GM19023 (cell line): ENCODE results near the gene CNOT10.
"Not testable (repeated sequence)": the region's sequence is repeated elsewhere in the genome, so short reads cannot be mapped to it uniquely, and the experiment has no call there.

Experiments used
- ATAC-seq: cut with Tn5 transposase; IDR thresholded peaks from one replicate; pipeline ENCODE4 v1.9.1; 2021; ENCODE audit warnings: mild to moderate bottlenecking, moderate library complexity; ENCODE audit not compliant: unreplicated experiment

CNOT10 gene

DNA sequence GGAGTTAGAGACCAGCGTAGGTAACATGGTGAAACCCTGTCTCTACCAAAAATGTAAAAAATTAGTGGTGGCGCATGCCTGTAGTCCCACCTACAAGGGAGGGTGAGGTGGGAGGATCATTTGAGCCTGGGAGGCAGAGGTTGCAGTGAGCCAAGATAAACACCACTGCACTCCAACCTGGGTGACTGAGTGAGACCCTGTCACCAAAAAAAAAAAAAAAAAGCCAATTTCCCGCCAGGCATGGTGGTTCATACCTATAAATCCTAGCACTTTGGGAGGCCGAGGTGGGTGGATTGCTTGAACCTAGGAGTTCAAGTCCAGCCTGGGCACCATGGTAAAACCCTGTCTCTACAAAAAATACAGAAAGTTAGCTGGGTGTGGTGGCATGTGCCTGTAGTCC, 6.9 kb downstream of the CNOT10 start:
- ATAC-seq, result no peak

DNA sequence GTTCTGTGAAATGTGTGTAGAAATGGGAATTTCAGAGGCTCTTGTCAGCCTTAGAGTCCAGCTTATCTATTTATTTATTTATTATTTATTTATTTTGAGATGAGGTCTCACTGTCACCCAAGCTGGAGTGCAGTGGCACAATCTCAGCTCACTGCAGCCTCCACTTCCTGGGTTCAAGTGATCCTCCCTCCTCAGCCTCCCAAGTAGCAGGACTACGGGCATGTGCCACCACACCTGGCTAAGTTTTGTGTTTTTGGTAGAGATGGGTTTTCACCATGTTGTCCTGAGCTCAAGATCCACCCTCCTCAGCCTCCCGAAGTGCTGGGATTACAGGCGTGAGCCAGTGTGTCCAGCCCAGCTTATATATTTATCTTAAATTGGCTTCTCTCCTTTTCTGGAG, 11.5 kb downstream of the CNOT10 start:
- no peak for ATAC-seq

DNA sequence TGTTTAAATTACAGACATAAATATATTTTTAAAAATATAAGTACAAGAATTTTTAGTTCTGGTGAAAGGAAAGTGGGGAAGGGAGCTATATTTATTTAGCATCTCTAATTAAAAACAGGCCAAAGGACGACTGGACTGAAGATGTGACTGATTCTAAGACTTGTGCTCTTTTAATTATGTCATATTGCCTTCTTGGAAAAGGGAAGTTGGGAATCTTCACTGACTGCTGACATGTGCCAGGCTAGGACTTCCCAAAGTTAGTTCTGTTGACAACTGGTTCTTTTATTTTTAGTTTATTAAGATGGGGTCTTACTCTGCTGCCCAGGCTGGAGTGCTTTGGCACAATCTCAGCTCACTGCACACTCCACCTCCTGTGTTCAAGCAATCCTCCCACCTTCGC, 13.5 kb downstream of the CNOT10 start:
- no peak for ATAC-seq

DNA sequence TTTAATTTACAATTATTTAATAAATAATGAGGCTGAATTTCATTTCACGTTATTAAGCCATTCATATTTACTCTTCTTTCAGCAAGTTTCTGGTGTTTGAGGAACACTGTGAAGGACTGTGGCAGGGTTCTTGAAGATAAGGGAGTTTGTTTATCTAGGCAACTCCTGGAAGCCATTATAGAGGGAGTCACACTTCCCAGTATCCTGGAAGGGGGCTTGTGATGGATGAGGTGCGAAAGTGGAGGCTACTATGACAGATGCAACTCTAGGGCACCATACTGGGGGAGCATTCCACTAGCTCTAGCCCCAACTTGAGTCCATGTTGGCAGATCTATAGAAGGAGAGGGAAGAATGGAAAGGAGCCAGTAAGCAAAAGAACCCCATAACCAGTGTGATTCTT, 14.4 kb downstream of the CNOT10 start:
- no peak for ATAC-seq

DNA sequence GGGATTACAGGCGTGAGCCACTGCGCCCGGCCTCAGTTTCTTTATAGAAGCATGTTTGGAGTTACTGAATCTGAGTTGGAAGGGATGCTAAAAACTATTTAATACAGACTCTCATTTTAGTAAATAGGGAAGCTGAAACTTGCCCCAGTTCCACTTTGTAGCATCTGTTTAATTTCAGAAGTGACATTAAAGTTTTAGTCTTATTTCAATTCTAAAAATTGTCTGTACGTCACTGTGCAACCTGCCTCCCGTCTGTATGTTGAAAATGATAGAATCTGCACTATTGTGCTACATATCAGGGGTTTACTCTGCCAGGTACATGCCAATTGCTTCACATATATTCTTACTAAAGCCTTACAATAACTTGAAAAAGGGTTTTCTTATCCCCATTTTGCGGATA, 15.3 kb downstream of the CNOT10 start:
- ATAC-seq, result no peak

DNA sequence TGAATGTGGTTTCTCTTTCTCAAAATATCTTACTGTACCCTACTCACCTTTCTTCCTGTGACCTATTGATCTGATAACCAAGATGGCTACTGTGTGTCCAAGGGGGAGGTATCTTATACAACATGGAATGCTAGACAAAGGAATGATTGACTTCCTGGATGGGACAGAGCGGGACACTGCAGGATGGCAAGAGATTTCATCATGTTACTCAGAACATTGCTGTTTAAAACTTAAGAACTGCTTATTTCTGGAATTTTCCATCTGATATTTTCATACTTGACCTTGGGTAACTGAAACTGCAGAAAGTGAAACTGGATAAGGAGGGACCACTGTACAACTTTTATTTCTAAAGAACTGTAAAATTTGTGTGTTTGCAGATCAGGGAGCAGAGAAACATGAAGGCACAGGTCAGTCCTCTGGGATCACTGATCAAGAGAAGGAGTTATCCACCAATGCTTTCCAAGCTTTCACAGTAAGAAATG, 18.5 kb downstream of the CNOT10 start:
- no peak for ATAC-seq

DNA sequence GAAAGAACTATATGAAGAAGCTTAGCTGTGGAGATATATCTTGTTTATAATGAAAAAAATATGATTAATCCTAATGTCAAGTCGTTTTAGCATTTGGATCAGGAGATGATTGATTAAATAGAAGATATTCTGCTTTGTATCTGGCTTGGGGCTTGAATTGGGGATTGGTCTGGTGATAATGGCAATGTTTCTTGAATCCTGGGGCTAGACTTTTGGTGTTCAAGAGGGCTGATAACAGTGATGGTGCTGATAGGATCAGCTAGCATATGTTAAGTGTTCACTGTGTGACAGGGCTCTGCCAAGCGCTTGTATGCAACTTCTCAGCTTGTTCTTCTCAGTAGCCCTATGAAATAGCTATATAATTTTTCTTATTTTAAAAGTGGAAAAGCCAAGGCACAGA, 20.2 kb downstream of the CNOT10 start:
- no peak for ATAC-seq

DNA sequence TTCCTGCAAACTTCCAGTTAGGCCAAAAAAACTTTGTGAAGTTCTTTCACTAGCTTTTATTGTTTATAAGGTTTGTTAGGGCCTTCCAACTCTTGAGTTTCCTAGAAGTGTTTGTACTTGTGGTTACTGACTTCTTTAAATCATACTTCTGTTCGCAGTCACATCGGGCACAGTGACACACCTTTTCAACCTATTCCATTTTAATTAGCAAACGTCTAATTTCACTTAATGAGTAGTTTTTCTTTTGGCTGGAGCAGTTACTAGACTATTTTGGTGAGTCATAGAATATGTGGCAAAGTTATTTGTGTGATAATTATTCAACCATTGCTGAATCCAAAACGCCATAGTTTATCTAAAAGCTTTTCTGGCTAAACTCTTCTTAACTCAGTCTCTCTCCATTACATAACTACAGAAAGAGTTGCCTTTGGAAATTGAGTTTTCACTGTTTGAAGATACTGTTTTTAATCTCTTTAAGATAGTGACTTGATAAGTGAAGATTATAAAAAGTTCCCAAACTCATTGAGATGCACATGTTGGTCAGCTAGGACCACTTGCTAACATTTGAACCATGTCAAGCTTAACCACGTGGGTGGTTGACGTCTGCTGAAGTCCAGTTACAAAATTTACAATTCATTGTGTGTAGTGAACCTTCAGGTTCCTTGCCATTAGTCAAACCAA, 21.5 kb downstream of the CNOT10 start:
- no peak for ATAC-seq

DNA sequence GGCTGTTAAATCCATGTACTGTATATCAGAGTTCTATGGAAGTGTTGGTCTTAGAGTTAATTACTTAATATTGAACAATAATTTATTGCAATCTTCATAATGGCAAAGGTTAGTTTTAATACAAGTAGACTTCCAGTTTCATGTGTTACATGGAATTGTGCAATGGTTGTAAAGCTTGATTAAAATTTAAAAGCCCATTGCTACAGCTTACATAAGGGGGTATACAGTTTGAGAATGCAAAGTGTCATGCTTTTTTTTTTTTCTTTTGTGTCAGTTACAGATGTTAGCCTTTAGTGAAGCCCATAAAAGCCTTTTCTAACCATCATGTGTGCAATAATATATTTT, 22.0 kb downstream of the CNOT10 start:
- ATAC-seq, result no peak

DNA sequence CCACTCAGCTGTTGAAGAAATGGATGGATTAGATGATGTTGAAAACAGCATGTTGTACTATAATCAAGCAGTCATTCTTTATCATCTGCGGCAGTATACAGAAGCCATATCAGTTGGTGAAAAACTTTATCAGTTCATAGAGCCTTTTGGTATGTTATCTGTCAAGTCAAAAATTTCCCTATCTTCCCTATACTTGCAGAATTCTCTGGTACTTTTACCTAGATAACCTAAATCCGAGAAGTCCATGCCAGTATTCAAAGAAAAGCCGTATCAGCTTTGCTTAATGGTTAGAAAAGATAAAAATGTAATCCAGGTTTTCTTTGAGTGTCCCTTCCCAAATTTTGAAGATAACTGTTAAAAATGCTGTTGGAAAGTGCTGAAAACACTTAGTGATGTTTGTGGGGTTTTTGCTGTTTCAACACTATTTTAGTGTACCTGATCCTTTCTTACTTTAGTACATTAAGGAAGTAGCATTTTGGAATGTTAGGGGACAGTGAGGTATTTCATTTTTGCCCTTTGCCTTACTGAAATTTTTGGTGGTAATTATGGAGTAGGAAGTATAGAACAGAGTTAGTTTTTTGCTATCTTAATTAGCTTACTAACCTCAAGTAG, 23.8 kb downstream of the CNOT10 start:
- ATAC-seq, result no peak

DNA sequence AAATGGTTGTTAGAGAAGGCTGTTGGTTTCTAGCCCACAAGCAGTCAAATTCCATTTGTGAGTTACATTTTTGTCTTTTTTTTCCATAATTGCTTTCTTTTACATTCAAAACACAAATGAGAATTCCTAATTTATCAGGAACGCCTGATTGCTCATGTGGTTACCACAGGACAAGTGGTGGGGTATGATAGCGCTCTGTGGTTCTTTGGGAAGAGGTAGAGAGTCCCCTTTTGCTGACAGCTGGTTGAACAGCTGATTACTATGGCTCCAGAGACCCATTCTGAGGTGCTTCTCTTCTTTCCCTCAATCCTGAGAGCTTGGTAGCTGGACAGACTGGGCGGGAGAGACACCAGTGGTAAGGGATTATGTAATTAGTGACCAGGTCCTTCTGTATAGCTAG, 24.4 kb downstream of the CNOT10 start:
- no peak for ATAC-seq

DNA sequence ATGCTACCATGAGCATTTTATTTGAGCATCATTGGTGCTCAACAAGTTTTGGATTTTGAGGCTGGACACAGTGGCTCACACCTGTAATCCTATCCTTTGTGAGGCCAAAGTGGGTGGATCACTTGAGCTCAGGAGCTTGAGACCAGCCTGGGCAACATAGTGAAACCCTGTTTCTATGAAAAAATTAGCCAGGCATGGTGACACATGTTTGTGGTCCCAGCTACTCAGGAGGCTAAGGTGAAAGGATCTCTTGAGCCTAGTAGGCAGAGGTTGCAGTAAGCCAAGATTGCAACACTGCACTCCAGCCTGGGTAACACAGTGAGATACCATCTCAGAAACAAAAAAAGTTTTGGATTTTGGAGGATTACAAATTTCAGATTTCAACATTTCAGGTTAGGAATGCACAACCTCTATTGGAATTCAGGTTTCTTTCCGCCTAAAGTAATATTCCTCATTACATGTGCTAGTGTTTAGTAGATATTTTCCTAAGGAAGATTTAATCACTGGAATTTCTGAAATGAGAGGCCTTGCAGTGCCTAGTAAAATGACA, 27.6 kb downstream of the CNOT10 start:
- no peak for ATAC-seq

DNA sequence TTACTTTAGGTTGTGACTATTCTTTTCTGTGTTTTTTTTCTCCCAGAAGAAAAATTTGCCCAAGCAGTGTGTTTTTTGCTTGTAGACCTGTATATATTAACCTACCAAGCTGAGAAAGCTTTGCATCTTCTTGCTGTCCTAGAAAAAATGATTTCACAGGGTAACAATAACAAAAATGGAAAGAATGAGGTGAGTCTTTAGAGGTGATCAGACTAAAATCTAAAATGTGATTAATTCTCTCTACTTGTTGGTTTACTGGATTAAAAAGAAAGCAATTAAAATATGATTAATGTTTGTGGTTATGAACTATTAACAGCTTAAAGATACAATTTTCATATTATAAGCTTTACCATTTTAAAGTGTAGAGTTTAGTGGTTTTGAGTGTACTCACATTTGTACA, 28.2 kb downstream of the CNOT10 start:
- ATAC-seq, result no peak

DNA sequence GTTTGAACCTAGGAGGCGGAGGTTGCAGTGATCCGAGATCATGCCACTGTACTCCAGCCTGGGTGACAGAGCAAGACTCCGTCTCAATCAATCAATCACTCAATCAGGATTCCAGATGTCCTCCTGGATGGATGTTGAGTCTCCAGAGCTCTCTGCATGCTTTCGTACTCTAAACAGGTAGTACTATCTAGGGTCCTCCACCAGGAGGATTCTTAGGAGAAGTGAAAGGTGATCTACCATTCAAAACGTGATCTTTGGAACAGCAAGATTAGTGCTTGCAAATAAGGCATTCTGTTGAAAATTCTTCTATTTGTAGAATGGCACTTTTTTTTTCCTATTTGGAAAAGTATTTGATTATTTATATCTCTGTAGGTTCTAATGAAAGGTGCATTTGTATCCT, 34.3 kb downstream of the CNOT10 start:
- ATAC-seq, result no peak

DNA sequence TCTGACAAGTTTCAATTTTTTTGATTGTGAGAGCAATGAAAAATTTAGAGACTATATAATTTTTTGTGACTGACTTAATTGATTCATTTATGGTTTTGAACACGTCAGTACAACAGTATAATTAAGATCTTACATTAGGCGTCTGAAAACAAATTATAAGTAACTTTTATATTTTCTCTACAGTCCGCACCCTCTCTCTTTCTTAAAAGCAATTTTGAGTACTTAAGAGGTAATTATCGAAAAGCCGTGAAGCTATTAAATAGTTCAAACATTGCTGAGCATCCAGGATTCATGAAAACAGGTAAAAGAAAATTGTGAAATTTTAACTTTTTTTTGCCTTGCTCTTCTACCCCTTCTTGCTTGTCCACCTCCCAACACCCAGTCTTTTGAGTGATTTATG, 34.9 kb downstream of the CNOT10 start:
- ATAC-seq, result no peak

DNA sequence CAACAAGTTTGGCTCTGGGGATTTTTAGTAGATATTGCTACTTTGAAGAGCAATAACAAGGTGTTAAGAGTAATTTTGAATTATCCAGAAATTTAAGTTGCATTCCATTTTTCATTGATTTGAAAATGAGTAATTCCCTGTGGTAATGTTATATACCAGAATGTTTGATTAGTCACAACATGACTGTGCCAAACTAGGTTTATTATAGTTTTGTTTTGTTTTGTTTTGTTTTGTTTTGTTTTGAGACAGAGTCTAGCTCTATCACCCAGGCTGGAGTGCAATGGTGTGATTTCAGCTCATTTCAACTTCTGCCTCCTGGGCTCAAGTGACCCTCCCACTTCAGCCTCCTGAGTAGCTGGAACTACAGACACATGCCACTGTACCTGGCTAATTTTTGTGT, 40.7 kb downstream of the CNOT10 start:
- ATAC-seq, result no peak

DNA sequence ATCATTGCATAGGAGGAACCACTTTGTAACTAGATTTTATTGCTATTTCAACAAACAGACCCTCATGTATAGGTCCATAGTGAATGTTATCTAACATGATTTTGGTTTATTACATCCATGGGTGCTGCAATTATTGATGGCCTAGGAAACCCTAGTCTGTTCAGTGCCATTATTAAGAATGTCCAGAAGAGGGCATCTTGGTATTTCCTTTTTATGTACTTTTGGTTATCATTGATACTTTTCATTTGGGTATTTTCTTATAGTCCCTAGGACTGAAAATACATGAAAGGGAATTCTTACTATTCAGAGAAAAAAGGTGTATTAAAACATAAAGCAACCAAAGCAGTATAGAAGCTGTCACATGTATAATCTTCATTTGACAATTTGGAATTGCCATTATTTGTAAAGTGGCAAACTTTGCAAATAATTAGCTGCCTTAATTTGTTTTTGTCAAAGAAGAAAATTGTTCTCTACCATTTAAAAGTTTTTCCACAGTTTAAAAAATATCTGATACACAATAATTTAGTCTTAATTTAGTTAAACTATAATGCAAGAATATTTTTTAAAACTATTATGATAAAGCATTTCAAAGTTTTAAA, 48.7 kb downstream of the CNOT10 start:
- ATAC-seq, result no peak

DNA sequence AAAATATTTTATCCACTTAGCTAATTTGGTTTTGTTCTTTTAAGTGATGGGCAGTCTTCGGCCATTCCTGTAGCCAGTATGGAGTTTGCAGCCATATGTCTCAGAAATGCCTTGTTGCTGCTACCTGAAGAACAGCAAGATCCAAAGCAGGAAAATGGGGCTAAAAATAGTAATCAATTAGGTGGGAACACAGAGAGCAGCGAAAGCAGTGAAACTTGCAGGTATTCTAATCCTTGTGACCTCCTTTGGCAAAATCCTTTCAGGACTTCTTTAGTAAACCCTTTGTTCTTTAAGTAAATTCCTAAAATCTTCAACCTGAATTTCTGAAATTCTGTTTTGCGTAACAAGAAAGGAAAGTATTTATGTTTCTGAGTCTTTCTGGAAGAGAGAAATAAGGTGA, 49.8 kb downstream of the CNOT10 start:
- no peak for ATAC-seq

DNA sequence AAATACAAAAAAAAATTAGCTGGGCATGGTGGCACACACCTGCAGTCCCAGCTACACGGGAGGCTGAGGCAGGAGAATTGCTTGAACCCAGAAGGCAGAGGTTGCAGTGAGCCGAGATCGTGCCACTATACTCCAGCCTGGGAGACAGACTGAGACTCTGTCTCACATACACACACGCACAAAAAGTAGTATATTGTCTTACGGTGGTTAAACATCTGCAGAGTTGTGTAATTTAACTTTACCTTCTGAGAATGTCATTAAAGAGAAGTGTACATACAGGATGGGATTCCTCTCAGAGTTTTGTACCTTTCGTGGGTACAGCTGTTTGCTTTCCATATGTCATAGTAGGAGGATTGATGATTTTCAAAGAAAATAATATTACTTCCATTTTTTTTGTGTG, 58.5 kb downstream of the CNOT10 start:
- ATAC-seq, result not testable (repeated sequence)

DNA sequence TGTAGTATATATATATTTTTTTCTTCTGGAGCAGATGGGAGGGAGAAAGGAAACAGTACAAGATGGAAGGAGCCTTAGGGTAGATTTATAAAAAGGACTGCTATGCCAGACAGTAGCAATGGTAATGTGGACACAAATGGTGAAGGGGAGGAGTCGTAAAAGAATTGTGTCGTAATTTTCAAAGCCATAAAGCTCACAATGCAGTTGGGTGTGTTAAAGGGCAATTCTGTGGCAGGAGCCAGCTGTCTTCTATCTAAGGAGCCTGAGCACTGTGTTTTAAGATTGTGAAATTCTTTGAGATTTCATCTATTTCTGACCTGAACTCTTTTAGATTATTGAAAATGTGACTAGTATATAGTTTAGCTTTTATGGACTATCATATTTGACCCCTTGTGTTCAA, 58.9 kb downstream of the CNOT10 start:
- ATAC-seq, result no peak

DNA sequence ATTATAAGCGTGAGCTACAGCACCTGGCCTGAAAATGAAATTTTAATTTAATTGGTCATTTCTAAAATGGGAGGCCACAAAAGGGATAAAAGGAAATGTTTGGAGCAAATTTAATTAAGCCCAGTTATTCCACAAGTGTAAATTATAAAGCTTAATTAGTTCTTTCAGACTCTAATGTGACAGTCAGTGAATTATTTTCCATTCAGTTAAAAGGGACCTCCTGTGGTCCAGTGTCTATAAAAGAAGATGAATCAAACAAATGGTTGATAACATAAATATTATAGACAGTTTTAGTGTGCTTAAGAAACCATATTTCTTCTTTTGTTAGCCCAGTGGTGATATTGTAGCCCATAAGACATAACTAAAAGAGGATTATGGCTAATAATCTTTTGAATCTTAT, 66.4 kb downstream of the CNOT10 start:
- no peak for ATAC-seq

DNA sequence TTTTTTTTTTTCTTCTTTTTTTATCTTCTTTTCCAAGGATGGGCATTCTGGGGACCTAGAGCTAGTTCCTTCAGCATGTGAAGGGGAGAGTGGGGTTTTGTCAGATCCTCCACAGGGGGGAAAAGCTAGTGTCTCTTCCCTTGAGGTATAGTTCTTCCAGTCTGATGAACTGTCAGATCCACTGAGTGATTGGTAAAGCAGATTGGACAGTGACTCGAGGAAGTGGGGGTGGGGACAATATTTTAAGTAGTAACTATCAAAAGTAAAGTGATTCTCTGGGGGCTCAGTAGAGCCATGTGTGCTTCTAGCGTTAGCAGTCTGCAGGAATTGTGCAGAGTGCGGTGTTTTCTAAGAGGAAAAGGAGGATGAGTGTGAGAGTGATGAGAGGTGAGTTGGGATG, 70.8 kb downstream of the CNOT10 start:
- no peak for ATAC-seq
